Breast epithelium (tissue), 4 donors: ENCODE data around the gene SPACA9. TPM values are rescaled to one million over a fixed set of nuclear protein-coding genes. Genes with fewer than 3 reads are reported as not detected.

ENCODE experiments used
- DNase-seq, 2 donors: peaks; one replicate each; pipeline ENCODE4 v3.0.0-alpha.2; 2019; ENCODE audit warnings: low spot score in 2 of 2
- H3K27ac ChIP-seq, 2 donors: fragments of 200-600 bp; sonication (generic) in 1 of 2; one replicate each; pipeline ENCODE4 v1.5.1; 2016 to 2019; ENCODE audit warnings: mild to moderate bottlenecking in 1 of 2
- H3K27me3 ChIP-seq, 2 donors: fragments of 200-600 bp; sonication (generic) in 1 of 2; one replicate each; pipeline versions ENCODE4 v1.5.1 to v1.6.0; 2017 to 2019; ENCODE audit warnings: control low read depth in 1 of 2, mild to moderate bottlenecking in 1 of 2
- H3K36me3 ChIP-seq: fragments of 200-600 bp; one replicate; pipeline ENCODE4 v1.5.1; 2019
- H3K4me1 ChIP-seq, 2 donors: fragments of 200-600 bp; sonication (generic); one replicate each; pipeline ENCODE4 v1.5.1; 2016 to 2019; ENCODE audit warnings: control low read depth in 1 of 2
- H3K4me3 ChIP-seq, 3 donors: fragments of 200-600 bp; sonication (generic); 1 replicate in 2 of 3; 2 replicates in 1 of 3; pipeline ENCODE4 v1.5.1; 2016 to 2019; ENCODE audit warnings: mild to moderate bottlenecking in 3 of 3, moderate library complexity in 2 of 3
- H3K9me3 ChIP-seq, 2 donors: fragments of 200-600 bp; sonication (generic) in 1 of 2; one replicate each; pipeline ENCODE4 v1.5.1; 2016 to 2019; ENCODE audit warnings: control low read depth in 1 of 2
- POLR2A ChIP-seq: fragments of 450-650 bp; IDR thresholded peaks from one replicate; pipeline ENCODE4 v1.6.1; 2016; ENCODE audit warnings: antibody characterized with exemption, mild to moderate bottlenecking, moderate library complexity
- POLR2AphosphoS5 ChIP-seq, 3 donors: sonication (generic); formaldehyde crosslinking; IDR thresholded peaks; one replicate each; pipeline ENCODE4 v1.6.1; 2017; ENCODE audit warnings: antibody characterized with exemption in 3 of 3
- intact Hi-C: fragments of 100-400 bp; cut with DNase I; formaldehyde crosslinking; loops from one replicate; pipeline ENCODE4 v1.15.1; 2023; ENCODE audit warnings: low total_unique reads
- total RNA-seq, 3 donors: library from RNA; depleted of rRNA; stranded (reverse); fragments of >200 nt; gene quantifications; one replicate each; pipeline ENCODE4 v1.1.0, GENCODE V29; 2016
- TF ChIP-seq, protein P1 (sequence below), 3 donors: fragments of 450-650 bp; IDR thresholded peaks; one replicate each; pipeline ENCODE4 v1.5.1; 2016 to 2017; ENCODE audit warnings: antibody characterized with exemption in 3 of 3, mild to moderate bottlenecking in 3 of 3, moderate library complexity in 3 of 3

SPACA9 gene
- total RNA-seq, 3 donors from 2014 or later: 2.9 to 5.4 (median 5.0) TPM

DNA sequence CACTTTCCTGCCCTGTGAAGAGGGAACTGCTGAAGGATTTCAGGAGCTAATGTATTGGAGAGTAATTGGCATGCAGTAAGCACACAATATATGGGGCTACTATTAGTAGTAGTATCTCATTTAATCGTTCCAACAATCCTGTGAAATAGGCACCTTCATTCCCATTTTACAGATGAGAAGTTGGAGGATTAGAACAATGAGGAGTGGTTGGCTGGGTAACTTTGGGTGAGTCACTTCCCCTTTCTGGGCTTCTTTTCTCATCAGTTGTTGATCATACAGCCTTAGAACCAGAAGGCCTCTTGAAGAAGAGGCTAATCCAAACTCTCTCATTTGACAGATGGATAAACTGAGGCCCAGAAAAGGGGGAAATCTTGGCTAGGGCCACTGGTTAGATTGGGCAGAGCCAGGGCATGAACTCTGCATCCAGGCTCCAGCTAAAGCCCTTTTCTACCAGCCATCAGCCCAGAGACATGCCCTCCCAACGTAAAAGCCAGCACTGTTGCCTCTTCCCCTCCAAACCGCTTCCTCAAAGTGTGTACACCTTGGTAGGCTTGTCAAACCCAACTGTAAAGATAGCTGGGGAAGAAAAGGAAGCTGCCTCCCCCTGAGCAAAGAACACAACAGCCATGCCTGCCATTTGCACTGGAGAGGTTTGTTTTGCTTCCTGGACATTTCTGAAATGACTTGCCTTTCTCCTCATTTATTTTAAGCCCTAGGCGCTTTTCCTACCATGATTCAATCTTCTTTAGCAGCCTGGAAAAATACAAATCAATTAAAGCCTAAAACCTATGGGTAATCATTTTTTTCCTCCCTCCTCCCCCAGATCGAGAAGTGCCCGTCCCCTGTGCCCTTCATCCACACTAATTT, 992 bp downstream of the SPACA9 start:
- Histone ChIP-seq H3K27ac (peak overlapping the region; percentile 91 to 92), H3K36me3 (no peaks in the 10 kb centered on the region), H3K9me3 (no peaks in the 10 kb centered on the region), H3K27me3 (no peaks in the 10 kb centered on the region), H3K4me1 (peaks cover 3 to 5% of the 10 kb centered on the region in 2 donors), H3K4me3 (peak overlapping the region in 2 of 3 donors; percentile 76 to 91)
- intact Hi-C loops: no loop called here
- TF ChIP-seq, protein P1, sequence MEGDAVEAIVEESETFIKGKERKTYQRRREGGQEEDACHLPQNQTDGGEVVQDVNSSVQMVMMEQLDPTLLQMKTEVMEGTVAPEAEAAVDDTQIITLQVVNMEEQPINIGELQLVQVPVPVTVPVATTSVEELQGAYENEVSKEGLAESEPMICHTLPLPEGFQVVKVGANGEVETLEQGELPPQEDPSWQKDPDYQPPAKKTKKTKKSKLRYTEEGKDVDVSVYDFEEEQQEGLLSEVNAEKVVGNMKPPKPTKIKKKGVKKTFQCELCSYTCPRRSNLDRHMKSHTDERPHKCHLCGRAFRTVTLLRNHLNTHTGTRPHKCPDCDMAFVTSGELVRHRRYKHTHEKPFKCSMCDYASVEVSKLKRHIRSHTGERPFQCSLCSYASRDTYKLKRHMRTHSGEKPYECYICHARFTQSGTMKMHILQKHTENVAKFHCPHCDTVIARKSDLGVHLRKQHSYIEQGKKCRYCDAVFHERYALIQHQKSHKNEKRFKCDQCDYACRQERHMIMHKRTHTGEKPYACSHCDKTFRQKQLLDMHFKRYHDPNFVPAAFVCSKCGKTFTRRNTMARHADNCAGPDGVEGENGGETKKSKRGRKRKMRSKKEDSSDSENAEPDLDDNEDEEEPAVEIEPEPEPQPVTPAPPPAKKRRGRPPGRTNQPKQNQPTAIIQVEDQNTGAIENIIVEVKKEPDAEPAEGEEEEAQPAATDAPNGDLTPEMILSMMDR (IDR thresholded peaks at IDR 0.05): no peak
- TF ChIP-seq POLR2A: no peak
- no peak for TF ChIP-seq POLR2AphosphoS5 (IDR thresholded peaks at IDR 0.05)
- no peak for DNase-seq

DNA sequence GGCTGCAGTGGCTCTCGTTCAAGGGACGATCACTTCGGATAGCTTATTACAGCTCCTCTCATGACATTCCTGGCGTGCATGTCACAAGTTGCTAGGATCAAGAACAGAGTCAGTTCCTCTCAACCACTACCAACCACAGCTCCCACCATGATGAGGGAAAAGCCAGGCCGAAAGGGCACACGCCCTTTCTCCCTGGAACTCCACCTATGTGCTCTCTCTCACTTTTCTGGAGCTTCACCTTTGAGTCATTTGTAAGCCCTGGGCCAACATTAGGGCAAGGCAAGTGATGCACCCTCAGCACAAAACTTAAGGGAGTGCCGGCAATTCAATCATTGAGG, 1.6 kb downstream of the SPACA9 start:
- H3K36me3 ChIP-seq: no peaks in the 10 kb centered on the region
- H3K27ac ChIP-seq: no peak overlapping the region
- peaks cover 3 to 5% of the 10 kb centered on the region in 2 donors for H3K4me1 ChIP-seq
- no peaks in the 10 kb centered on the region for H3K27me3 ChIP-seq
- no peaks in the 10 kb centered on the region for H3K9me3 ChIP-seq
- intact Hi-C loops: no loop called here
- DNase-seq: no peak
- H3K4me3 ChIP-seq: no peak overlapping the region
- TF ChIP-seq POLR2AphosphoS5 (IDR thresholded peaks at IDR 0.05) (no peak), POLR2A (no peak)
- TF ChIP-seq, protein P1 (IDR thresholded peaks at IDR 0.05): no peak

GRCh38 chr9:132881826-132882225, 3.1 kb downstream of the SPACA9 start:
- DNase-seq: no peak
- Histone ChIP-seq H3K9me3 (no peaks in the 10 kb centered on the region), H3K27ac (no peak overlapping the region), H3K4me3 (no peak overlapping the region), H3K36me3 (no peaks in the 10 kb centered on the region), H3K27me3 (no peaks in the 10 kb centered on the region), H3K4me1 (peaks cover 3 to 5% of the 10 kb centered on the region in 2 donors)
- intact Hi-C loops: no loop called here
- TF ChIP-seq, protein P1 (IDR thresholded peaks at IDR 0.05): no peak
- TF ChIP-seq POLR2AphosphoS5 (IDR thresholded peaks at IDR 0.05) (no peak), POLR2A (no peak)

DNA sequence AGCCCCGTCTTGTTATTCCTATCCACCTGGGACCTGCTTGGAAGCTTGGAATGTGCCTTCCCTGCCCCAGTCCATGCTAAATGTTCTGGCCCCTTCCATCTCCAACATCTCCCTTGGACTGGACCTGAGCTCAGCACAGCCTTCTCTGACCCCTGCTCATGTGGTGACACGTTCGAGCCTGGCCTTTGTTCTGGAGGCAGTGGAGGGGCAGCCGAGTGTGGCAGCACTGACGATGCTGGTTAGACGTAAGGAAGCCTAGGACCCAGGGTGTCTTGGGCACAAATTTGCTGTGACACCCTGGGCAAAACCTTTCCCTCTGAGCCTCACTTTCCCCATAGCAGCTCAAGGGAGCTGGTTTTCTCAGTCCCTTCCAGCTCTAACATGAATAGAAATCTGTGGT, 3.9 kb downstream of the SPACA9 start:
- TF ChIP-seq POLR2AphosphoS5 (IDR thresholded peaks at IDR 0.05): no peak
- TF ChIP-seq, protein P1 (IDR thresholded peaks at IDR 0.05): no peak
- no peak for TF ChIP-seq POLR2A
- intact Hi-C loops: no loop called here
- H3K4me3 ChIP-seq: no peak overlapping the region
- no peak overlapping the region for H3K27ac ChIP-seq
- DNase-seq: no peak
- no peaks in the 10 kb centered on the region for H3K36me3 ChIP-seq
- H3K9me3 ChIP-seq: no peaks in the 10 kb centered on the region
- peaks cover under 1 to 3% of the 10 kb centered on the region in 2 donors for H3K4me1 ChIP-seq
- no peaks in the 10 kb centered on the region for H3K27me3 ChIP-seq
